Gastroesophageal sphincter (tissue), 2 donors: ENCODE results near the gene PRKG1.

ENCODE experiments used
- EP300 ChIP-seq: sonication (generic); formaldehyde crosslinking; IDR thresholded peaks from one replicate; pipeline ENCODE4 v1.6.1; 2017; ENCODE audit warnings: antibody characterized with exemption, mild to moderate bottlenecking
- POLR2AphosphoS5 ChIP-seq: sonication (generic); formaldehyde crosslinking; IDR thresholded peaks from one replicate; pipeline ENCODE4 v1.6.1; 2017; ENCODE audit warnings: antibody characterized with exemption

DNA sequence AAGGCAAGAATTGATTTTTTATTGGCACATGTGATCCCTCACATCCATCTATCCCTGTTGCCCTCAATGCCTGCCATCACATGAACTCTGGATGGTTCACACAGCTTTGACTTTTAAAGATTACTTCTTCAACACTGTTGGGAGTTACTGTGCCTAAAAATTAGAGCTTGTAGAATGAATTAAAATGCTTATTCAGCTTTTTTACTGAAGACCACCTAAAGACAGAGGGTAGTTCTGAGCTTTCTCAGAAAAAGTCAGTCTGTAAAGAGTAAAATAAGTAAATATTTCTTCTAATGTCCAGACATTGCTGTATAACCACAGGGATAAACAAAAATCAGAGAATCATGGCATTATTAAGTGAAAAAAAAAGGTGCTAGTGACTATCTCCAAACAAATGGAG is 718.4 kb downstream of the PRKG1 start:
- no peak for TF ChIP-seq EP300
- no peak for TF ChIP-seq POLR2AphosphoS5
